Measurements from ENCODE around the gene TKTL1. TPM values are rescaled to one million over a fixed set of nuclear protein-coding genes. Genes with fewer than 3 reads are reported as not detected.

Gene TKTL1
- total and polyA plus RNA-seq, 5 experiments from 2014 or later = 1.1 to 56.4 (median 38.8) TPM

GRCh38 chrX:154315416-154315815 lies 19.8 kb downstream of the TKTL1 start:
- DNase-seq = no peak
- POLR2A ChIA-PET = no interaction called here
- H3K27me3 Mint-ChIP-seq = no peaks in the 10 kb centered on the region
- no peaks in the 10 kb centered on the region for H3K9me3 Mint-ChIP-seq
- no peak overlapping the region for H3K4me3 Mint-ChIP-seq
- H3K27ac Mint-ChIP-seq = peak overlapping the region in 1 of 10 donors; percentile 12
- H3K36me3 Mint-ChIP-seq = no peaks in the 10 kb centered on the region
- no peak for ATAC-seq
- peaks cover 16 to 30% (median 28%) of the 10 kb centered on the region in 4 donors for H3K4me1 Mint-ChIP-seq

- Mint-ChIP-seq H3K36me3 (no peaks in the 10 kb centered on the region), H3K27ac (peak overlapping the region in 7 of 10 donors; percentile 48 to 81 (median 60)), H3K4me3 (peak overlapping the region in 6 of 10 donors; percentile 16 to 56 (median 42)), H3K27me3 (no peaks in the 10 kb centered on the region), H3K4me1 (peaks cover 25 to 43% (median 41%) of the 10 kb centered on the region in 4 donors), H3K9me3 (no peaks in the 10 kb centered on the region)
- POLR2A ChIA-PET = interaction anchor here (0.6 to 1.7 kb wide), 5 partner anchors 9 to 236 kb away, joined by 3 to 6 read pairs (median 4); no protein-coding TSS in a partner anchor
- peak in 4 of 10 donors; percentile 5 to 66 (median 24) for DNase-seq
- ATAC-seq = peak; percentile 57 to 58
Observed at GRCh38 chrX:154317391-154317995, 21.9 kb downstream of the TKTL1 start.

- POLR2A ChIA-PET = no interaction called here
- H3K9me3 Mint-ChIP-seq = no peaks in the 10 kb centered on the region
- no peak for ATAC-seq
- H3K27ac Mint-ChIP-seq = peak overlapping the region in 8 of 10 donors; percentile 10 to 84 (median 48)
- H3K27me3 Mint-ChIP-seq = no peaks in the 10 kb centered on the region
- peaks cover 18 to 37% (median 35%) of the 10 kb centered on the region in 4 donors for H3K4me1 Mint-ChIP-seq
- H3K4me3 Mint-ChIP-seq = peak overlapping the region in 6 of 10 donors; percentile 22 to 82 (median 57)
- DNase-seq = no peak
- H3K36me3 Mint-ChIP-seq = no peaks in the 10 kb centered on the region
Observed at GRCh38 chrX:154320406-154320805, 24.8 kb downstream of the TKTL1 start.

GRCh38 chrX:154321152-154321551 lies 25.6 kb downstream of the TKTL1 start:
- DNase-seq (no peak), ATAC-seq (peak; percentile 26 to 27)
- peak overlapping the region in 8 of 10 donors; percentile 6 to 69 (median 58) for H3K4me3 Mint-ChIP-seq
- no peaks in the 10 kb centered on the region for H3K36me3 Mint-ChIP-seq
- peak overlapping the region; percentile 47 to 83 (median 75) for H3K27ac Mint-ChIP-seq
- POLR2A ChIA-PET = interaction anchor here (1.4 kb wide), 1 partner anchor 53 kb away, joined by 3 read pairs; no protein-coding TSS in a partner anchor
- no peaks in the 10 kb centered on the region for H3K27me3 Mint-ChIP-seq
- H3K4me1 Mint-ChIP-seq = peaks cover 20 to 45% (median 43%) of the 10 kb centered on the region in 4 donors
- H3K9me3 Mint-ChIP-seq = no peaks in the 10 kb centered on the region

GRCh38 chrX:154321594-154321993 lies 26.0 kb downstream of the TKTL1 start:
- Mint-ChIP-seq H3K9me3 (no peaks in the 10 kb centered on the region), H3K4me3 (peak overlapping the region in 8 of 10 donors; percentile 28 to 69 (median 58)), H3K36me3 (no peaks in the 10 kb centered on the region), H3K4me1 (peaks cover 22 to 49% (median 47%) of the 10 kb centered on the region in 4 donors), H3K27ac (peak overlapping the region; percentile 43 to 83 (median 76)), H3K27me3 (no peaks in the 10 kb centered on the region)
- DNase-seq = peak in 3 of 10 donors; percentile 7 to 67 (median 13)
- ATAC-seq = peak; percentile 32 to 75
- POLR2A ChIA-PET = interaction anchor here (0.7 to 1.4 kb wide), 2 partner anchors 52 to 350 kb away, joined by 3 read pairs; partner anchors contain the start of gene HCFC1

- Mint-ChIP-seq H3K9me3 (no peaks in the 10 kb centered on the region), H3K4me3 (no peak overlapping the region), H3K4me1 (peaks cover 26 to 55% (median 52%) of the 10 kb centered on the region in 4 donors), H3K27ac (peak overlapping the region in 2 of 10 donors; percentile 37 to 62), H3K36me3 (no peaks in the 10 kb centered on the region), H3K27me3 (no peaks in the 10 kb centered on the region)
- ATAC-seq = no peak
- POLR2A ChIA-PET = interaction anchor here (0.5 to 1.2 kb wide), 5 partner anchors 15 to 73 kb away, joined by 3 to 6 read pairs (median 3); no protein-coding TSS in a partner anchor
- no peak for DNase-seq
Observed at GRCh38 chrX:154322890-154323289, 27.3 kb downstream of the TKTL1 start.

- POLR2A ChIA-PET = interaction anchor here (0.6 to 1.2 kb wide), 3 partner anchors 15 to 73 kb away, joined by 3 to 4 read pairs (median 3); no protein-coding TSS in a partner anchor
- ATAC-seq (no peak), DNase-seq (no peak)
- H3K27me3 Mint-ChIP-seq = no peaks in the 10 kb centered on the region
- H3K27ac Mint-ChIP-seq = no peak overlapping the region
- no peak overlapping the region for H3K4me3 Mint-ChIP-seq
- H3K9me3 Mint-ChIP-seq = no peaks in the 10 kb centered on the region
- H3K36me3 Mint-ChIP-seq = no peaks in the 10 kb centered on the region
- peaks cover 27 to 59% (median 55%) of the 10 kb centered on the region in 4 donors for H3K4me1 Mint-ChIP-seq
Observed at GRCh38 chrX:154323537-154323936, 27.9 kb downstream of the TKTL1 start.

GRCh38 chrX:154325541-154325940 lies 29.9 kb downstream of the TKTL1 start:
- Mint-ChIP-seq H3K4me1 (peaks cover 24 to 66% (median 58%) of the 10 kb centered on the region in 4 donors), H3K36me3 (no peaks in the 10 kb centered on the region), H3K27ac (peak overlapping the region; percentile 34 to 94 (median 84)), H3K27me3 (no peaks in the 10 kb centered on the region), H3K4me3 (peak overlapping the region in 1 of 10 donors; percentile 24), H3K9me3 (no peaks in the 10 kb centered on the region)
- POLR2A ChIA-PET = no interaction called here
- DNase-seq (no peak), ATAC-seq (no peak)

GRCh38 chrX:154327038-154327820 lies 31.6 kb downstream of the TKTL1 start:
- Mint-ChIP-seq H3K27ac (peak overlapping the region; percentile 66 to 95 (median 90)), H3K36me3 (no peaks in the 10 kb centered on the region), H3K4me1 (peaks cover 19 to 59% (median 48%) of the 10 kb centered on the region in 4 donors), H3K9me3 (no peaks in the 10 kb centered on the region), H3K27me3 (no peaks in the 10 kb centered on the region), H3K4me3 (peak overlapping the region; percentile 70 to 85 (median 79))
- POLR2A ChIA-PET = interaction anchor here (0.6 to 2.3 kb wide), 15 partner anchors 8 to 308 kb away, joined by 3 to 14 read pairs (median 4); partner anchors contain the start of genes EMD and RPL10
- ATAC-seq (peak; percentile 95 to 96), DNase-seq (peak in 9 of 10 donors; percentile 40 to 78 (median 56))

GRCh38 chrX:154328646-154329045 lies 33.1 kb downstream of the TKTL1 start:
- ATAC-seq (no peak), DNase-seq (no peak)
- Mint-ChIP-seq H3K27me3 (no peaks in the 10 kb centered on the region), H3K36me3 (no peaks in the 10 kb centered on the region), H3K9me3 (no peaks in the 10 kb centered on the region), H3K4me1 (peaks cover 19 to 63% (median 50%) of the 10 kb centered on the region in 4 donors), H3K4me3 (peak overlapping the region in 8 of 10 donors; percentile 1 to 73 (median 59)), H3K27ac (peak overlapping the region; percentile 53 to 95 (median 86))
- POLR2A ChIA-PET = interaction anchor here (1.3 to 2.3 kb wide), 4 partner anchors 22 to 69 kb away, joined by 4 to 14 read pairs (median 6); partner anchors contain the start of genes EMD and RPL10

GRCh38 chrX:154329294-154329693 lies 33.7 kb downstream of the TKTL1 start:
- H3K4me3 Mint-ChIP-seq = peak overlapping the region in 5 of 10 donors; percentile 1 to 73 (median 34)
- H3K36me3 Mint-ChIP-seq = no peaks in the 10 kb centered on the region
- H3K27me3 Mint-ChIP-seq = no peaks in the 10 kb centered on the region
- no peak for ATAC-seq
- H3K4me1 Mint-ChIP-seq = peaks cover 21 to 69% (median 56%) of the 10 kb centered on the region in 4 donors
- peak overlapping the region in 6 of 10 donors; percentile 53 to 91 (median 84) for H3K27ac Mint-ChIP-seq
- no peaks in the 10 kb centered on the region for H3K9me3 Mint-ChIP-seq
- DNase-seq = no peak
- POLR2A ChIA-PET = interaction anchor here (1.3 kb wide), 1 partner anchor 69 kb away, joined by 4 read pairs; the partner anchor contains the start of gene RPL10

- DNase-seq (no peak), ATAC-seq (no peak)
- Mint-ChIP-seq H3K4me1 (peaks cover 13 to 51% (median 39%) of the 10 kb centered on the region in 4 donors), H3K27ac (no peak overlapping the region), H3K36me3 (no peaks in the 10 kb centered on the region), H3K27me3 (no peaks in the 10 kb centered on the region), H3K4me3 (no peak overlapping the region), H3K9me3 (no peaks in the 10 kb centered on the region)
- POLR2A ChIA-PET = interaction anchor here (1.3 kb wide), 1 partner anchor 45 kb away, joined by 5 read pairs; no protein-coding TSS in a partner anchor
Observed at GRCh38 chrX:154332561-154332960, 37.0 kb downstream of the TKTL1 start.

All from naive thymus-derived CD8-positive, alpha-beta T cell (primary cell).